ENCODE measurements around the gene CDON. TPM values are rescaled to one million over a fixed set of nuclear protein-coding genes. Genes with fewer than 3 reads are reported as not detected.

CDON gene
- total and polyA plus RNA-seq, 9 of the 15 experiments (the other 6 are each of a cell fraction or from before 2014, with no cell fraction given), result 0.08 to 0.64 (median 0.40) TPM

DNA sequence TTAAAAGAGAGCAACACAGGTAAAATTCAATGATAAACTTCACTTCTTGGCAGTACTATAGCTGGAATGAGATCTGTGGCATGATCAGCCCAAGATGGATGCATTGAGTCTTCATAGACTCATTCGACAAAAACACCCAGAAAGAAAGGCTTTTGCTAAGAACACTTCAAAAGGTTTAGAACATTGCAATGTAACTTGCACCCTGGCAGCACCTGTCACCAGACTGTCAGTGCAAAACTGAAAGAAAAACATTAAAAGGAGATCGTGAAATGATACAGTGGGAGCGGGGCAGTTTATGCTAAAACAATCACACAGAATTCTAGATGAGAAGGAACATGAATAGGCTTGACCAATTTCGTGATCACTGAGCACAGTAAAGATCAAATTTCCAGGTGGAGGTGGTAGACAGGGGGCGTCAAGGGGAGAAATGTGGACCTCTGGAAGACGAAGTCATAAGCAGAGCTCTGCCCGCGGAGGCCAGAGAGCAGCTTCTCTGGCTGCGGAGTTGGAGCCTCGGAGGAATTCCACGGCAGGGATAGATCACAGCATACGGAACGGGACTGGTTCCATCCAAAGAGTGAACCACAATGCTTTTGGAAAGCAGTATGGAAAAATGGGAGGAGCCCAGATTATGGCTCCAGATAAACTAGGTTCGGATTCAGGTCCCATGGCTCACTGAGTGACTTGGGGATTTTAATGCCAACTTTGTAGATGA is 104.9 kb downstream of the CDON start:
- CTCF ChIA-PET (ENCODE audit: low intra/inter-chr PET ratio), result no interaction called here
- POLR2A ChIA-PET, result no interaction called here
- no peak overlapping the region for H2AFZ ChIP-seq (ENCODE audit: low read depth, low read length)
- in situ Hi-C loops (cut with MboI) (no loop called here), intact Hi-C loops (cut with micrococcal nuclease) (no loop called here)
- H3K27ac ChIP-seq (ENCODE audit: extremely low read depth, low read depth, low read length), result no peak overlapping the region
- H3K79me2 ChIP-seq (ENCODE audit: control insufficient read depth, insufficient read depth, low read length), result no peaks in the 10 kb centered on the region
- DNase-seq (ENCODE audit: extremely low read depth in 1 of 4, low spot score in 3 of 4), result no peak
- H3K4me1 ChIP-seq (replicated peaks in 1 of 2; ENCODE audit: control insufficient read depth in 2 of 2, insufficient read depth in 2 of 2, low read length in 2 of 2), result peaks cover 0 to 4% of the 10 kb centered on the region in 2 experiments; a peak in 2 of 5 replicates
- H3K27me3 ChIP-seq (ENCODE audit: control insufficient read depth in 2 of 2, insufficient read depth in 2 of 2, low read length in 2 of 2), result peaks cover 54 to 72% of the 10 kb centered on the region in 2 experiments
- ATAC-seq, result no peak
- TF ChIP-seq NFIC (IDR thresholded peaks at IDR 0.05), result no peak
- no peak for TF ChIP-seq ZNF175 (CRISPR knock-in tag; IDR thresholded peaks at IDR 0.05; ENCODE audit: low read depth)
- TF ChIP-seq ZNF143 (CRISPR knock-in tag; IDR thresholded peaks at IDR 0.05), result no peak
- TF ChIP-seq ZNF551 (CRISPR knock-in tag; IDR thresholded peaks at IDR 0.05), result no peak
- no peak for TF ChIP-seq CBFB (CRISPR knock-in tag; IDR thresholded peaks at IDR 0.05)
- no peak for TF ChIP-seq NR2C1 (IDR thresholded peaks at IDR 0.05)
- TF ChIP-seq NR2C1 (tag; IDR thresholded peaks at IDR 0.05), result no peak
- no TSS peak for BruUV-seq (replicated peaks)
- peaks cover 8% of the 10 kb centered on the region; the same call in 1 of the 2 replicates for H4K20me1 ChIP-seq (replicated peaks; ENCODE audit: control insufficient read depth, insufficient read depth, low read length)
- no peaks in the 10 kb centered on the region for H3K9me3 ChIP-seq (replicated peaks; ENCODE audit: control insufficient read depth, insufficient read depth, low read depth, low read length)
- H3K36me3 ChIP-seq (ENCODE audit: control insufficient read depth, insufficient read depth, low read length), result no peaks in the 10 kb centered on the region
- 23% methylated on average over 14 of the region's 14 CpGs for WGBS (ENCODE audit: insufficient coverage, low coverage, missing lambda C conversion rate)
- FAIRE-seq, result no peak
- H3K9me1 ChIP-seq (ENCODE audit: control insufficient read depth, insufficient read depth, low read length), result peaks cover 4% of the 10 kb centered on the region
- no peak overlapping the region for H3K4me2 ChIP-seq (ENCODE audit: insufficient read depth, low read length)
- no peak overlapping the region for H3K4me3 ChIP-seq
- no peak overlapping the region for H3K9ac ChIP-seq (ENCODE audit: insufficient read depth in 1 of 2, low read depth in 2 of 2, low read length in 2 of 2)
